SK-N-MC (cell line): ENCODE data around the gene IFT43.

ENCODE experiments used
- DNase-seq: peaks from one replicate; pipeline ENCODE4 v3.0.0-alpha.2; 2011; ENCODE audit warnings: low read depth, low spot score
- H3K27ac ChIP-seq: fragments of 200-600 bp; sonication (generic); 2 replicates; pipeline ENCODE4 v1.5.1; 2016; ENCODE audit warnings: mixed run types
- H3K36me3 ChIP-seq: fragments of 200-600 bp; sonication (generic); 2 replicates; pipeline ENCODE4 v1.6.1; 2017; ENCODE audit warnings: antibody characterized with exemption, low read length, mixed read lengths; ENCODE audit not compliant: insufficient read depth
- H3K4me3 ChIP-seq: fragments of 200-600 bp; sonication (generic); 2 replicates; pipeline ENCODE4 v1.5.1; 2016
- H3K9ac ChIP-seq: fragments of 200-600 bp; sonication (generic); 2 replicates; pipeline ENCODE4 v1.8.0; 2017; ENCODE audit warnings: mixed run types, mixed read lengths; ENCODE audit not compliant: insufficient read length
- H3K9me3 ChIP-seq: fragments of 200-600 bp; sonication (generic); 2 replicates; pipeline ENCODE4 v1.6.1; 2017; ENCODE audit warnings: low read depth, mild to moderate bottlenecking, antibody characterized with exemption, low read length, moderate library complexity, mixed read lengths
- EZH2 ChIP-seq: fragments of 200-600 bp; sonication (generic); IDR thresholded peaks from one replicate; pipeline ENCODE4 v1.6.1; 2017; ENCODE audit warnings: antibody characterized with exemption
- FOXP2 ChIP-seq: optimal IDR thresholded peaks from 2 replicates; pipeline ENCODE3; 2011; ENCODE audit warnings: mild to moderate bottlenecking, moderate library complexity; ENCODE audit not compliant: insufficient read depth; ENCODE audit errors: extremely low read length, control extremely low read depth
- POLR2AphosphoS5 ChIP-seq: IDR thresholded peaks from 2 replicates; pipeline ENCODE4 v1.6.1; 2012; ENCODE audit warnings: mild to moderate bottlenecking, low read depth, low read length, borderline replicate concordance

IFT43 gene

DNA sequence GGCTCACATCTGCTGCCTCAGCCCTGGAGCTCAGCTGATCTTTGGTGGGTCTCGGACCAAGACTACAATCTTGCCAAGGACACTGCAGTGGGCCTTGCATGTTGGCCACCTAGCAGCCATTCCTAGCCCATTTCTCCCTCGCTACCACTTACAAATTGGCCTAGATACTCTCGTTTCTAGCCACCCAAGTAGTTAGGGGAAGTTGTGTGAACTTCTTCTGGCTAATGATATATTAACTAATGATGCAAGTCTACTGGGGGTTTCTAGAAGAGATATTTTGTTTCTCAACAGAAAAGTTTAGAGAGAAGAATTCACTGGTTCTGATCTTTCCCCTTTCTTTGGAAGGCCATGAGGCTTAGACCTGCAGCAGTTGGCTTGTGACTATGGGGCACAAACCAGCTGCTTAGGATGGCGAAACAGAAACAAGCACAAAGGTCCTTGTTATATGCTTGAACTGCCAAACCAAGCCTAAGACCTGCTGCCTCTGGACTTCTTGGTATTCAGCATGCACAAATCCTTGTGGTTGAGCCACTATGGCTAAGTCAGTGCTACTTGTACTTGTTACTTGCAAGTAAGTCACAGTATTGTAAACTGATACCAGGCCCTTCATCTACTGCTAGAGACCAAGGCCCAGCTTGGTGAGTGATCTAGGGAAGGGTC, 135.7 kb downstream of the IFT43 start:
- H3K9ac ChIP-seq = no peak overlapping the region
- no peaks in the 10 kb centered on the region for H3K36me3 ChIP-seq
- TF ChIP-seq POLR2AphosphoS5 = no peak
- TF ChIP-seq EZH2 = no peak
- TF ChIP-seq FOXP2 = no peak
- H3K27ac ChIP-seq = no peak overlapping the region
- DNase-seq = no peak
- H3K4me3 ChIP-seq = no peak overlapping the region
- H3K9me3 ChIP-seq = no peaks in the 10 kb centered on the region

DNA sequence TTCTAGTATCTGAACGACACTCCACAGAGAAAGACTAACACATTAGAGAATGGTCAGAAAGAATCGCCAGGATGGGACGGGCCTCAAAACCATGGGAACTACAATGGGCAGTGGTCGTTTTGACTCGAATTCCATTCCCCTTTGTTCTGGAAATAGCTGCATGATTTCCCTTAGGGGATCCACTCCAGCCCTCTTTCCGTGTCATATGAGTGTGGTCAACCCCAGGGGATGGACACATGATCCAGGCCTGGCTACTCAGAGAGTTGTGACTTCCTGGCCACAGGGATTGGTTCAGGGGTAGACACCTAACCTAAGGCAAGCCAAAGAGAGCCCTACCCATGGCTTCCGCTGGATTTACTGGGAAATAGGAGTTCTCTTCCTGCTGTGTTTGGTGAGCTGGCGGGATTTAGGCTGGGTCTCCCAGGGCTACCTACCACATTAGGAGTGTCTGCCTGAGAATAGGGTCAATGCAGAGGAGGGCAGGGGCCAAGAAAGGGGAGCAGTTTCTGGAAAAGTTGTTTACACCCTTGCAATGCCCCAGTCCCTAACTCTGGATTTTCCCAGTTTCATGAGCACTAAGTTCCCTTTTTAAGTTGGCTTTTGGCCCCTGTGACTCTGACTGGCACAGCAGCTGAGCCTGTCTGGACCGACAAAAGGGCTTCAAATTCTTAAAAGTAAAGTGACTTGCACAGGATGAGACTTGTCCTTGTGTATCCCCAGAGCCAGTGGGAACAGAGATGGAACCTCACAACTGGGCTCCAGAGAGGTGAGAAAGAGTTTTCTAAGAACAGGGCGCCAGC, 138.1 kb downstream of the IFT43 start:
- no peaks in the 10 kb centered on the region for H3K36me3 ChIP-seq
- DNase-seq = no peak
- TF ChIP-seq POLR2AphosphoS5 = no peak
- TF ChIP-seq EZH2 = no peak
- no peak for TF ChIP-seq FOXP2

DNA sequence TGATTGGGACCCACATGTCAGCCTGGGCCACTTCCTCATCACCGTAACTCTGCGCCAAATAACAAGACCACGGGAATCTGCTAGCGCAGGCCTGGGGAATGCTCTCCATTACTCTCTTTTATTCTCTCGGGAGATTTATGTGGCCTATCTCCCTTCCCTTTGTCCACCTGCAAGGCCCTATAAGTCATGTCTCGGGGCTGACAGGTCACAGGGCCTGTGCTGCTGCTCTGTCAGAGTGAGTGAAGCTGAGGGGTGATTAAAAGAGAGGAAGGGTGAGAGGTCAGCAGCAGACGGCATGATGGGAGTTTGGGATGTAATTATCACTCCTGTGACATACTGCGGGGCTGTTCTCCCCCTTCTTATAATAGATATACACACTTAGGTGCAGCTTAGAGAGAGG, 139.9 kb downstream of the IFT43 start:
- H3K27ac ChIP-seq = no peak overlapping the region
- H3K36me3 ChIP-seq = no peaks in the 10 kb centered on the region
- no peak overlapping the region for H3K9ac ChIP-seq
- H3K9me3 ChIP-seq = no peaks in the 10 kb centered on the region
- H3K4me3 ChIP-seq = no peak overlapping the region
- no peak for DNase-seq
- TF ChIP-seq POLR2AphosphoS5 = no peak
- TF ChIP-seq FOXP2 = no peak
- TF ChIP-seq EZH2 = no peak

More for the DNA sequence above, 138.1 kb downstream of the IFT43 start:
- no peak overlapping the region for H3K27ac ChIP-seq
- no peak overlapping the region for H3K9ac ChIP-seq
- no peak overlapping the region for H3K4me3 ChIP-seq
- no peaks in the 10 kb centered on the region for H3K9me3 ChIP-seq

DNA sequence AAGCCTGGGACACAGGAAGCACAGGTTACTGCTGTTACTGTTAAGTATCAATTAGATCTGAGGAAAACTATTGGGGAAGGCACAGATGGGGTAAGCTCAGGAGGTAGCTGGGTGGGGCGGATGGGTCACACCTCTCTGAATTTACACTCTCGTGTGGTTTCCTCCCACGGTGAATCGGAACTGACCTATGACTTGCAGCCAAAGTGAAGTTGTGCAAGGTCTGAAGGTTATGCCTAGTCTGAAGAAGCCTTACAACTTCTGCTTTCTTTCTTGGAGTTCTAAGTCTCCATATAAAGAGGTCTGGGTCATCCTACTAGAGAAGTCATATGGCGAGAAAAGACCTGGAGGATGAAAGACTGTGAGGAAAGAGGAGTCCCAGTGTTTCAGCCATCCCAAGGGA, 140.5 kb downstream of the IFT43 start:
- DNase-seq = no peak
- Histone ChIP-seq H3K27ac (no peak overlapping the region), H3K9me3 (no peaks in the 10 kb centered on the region), H3K36me3 (no peaks in the 10 kb centered on the region), H3K9ac (no peak overlapping the region), H3K4me3 (no peak overlapping the region)
- TF ChIP-seq POLR2AphosphoS5 (no peak), FOXP2 (no peak), EZH2 (no peak)

DNA sequence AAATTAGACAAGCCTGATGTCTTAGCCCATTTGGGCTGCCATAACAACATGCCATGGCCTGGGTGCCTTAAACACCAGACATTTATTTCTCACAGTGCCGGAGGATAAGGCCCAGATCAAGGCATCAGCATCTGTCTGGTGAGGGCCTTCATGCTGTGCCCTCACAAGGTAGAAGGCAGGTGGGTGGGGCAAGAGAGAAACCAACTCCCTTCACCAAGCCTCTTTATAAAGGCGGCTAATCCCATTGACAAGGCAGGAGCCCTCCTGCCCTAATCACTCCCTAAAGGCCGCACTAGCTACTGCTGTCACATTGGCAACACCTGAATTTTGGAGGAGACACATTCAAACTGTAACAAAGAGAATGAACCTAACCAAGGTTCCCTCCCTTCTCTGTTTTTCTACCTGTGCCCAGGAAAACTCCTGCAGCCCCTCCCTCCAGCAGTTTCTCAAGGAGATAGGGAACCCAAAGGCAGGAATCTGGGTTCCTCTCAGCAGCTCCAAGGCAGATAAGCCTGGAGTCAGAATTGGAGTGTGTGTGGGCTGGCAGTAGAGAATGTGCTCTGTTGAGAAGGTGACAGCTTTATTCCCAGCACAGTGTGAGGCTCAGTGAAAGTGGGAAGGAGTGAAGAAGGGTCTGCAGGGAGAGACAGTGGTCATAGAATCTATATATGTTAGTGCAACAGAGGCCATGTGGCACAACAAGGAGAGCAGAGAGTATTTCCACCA, 144.5 kb downstream of the IFT43 start:
- Histone ChIP-seq H3K9ac (no peak overlapping the region), H3K4me3 (no peak overlapping the region), H3K9me3 (no peaks in the 10 kb centered on the region), H3K36me3 (no peaks in the 10 kb centered on the region), H3K27ac (no peak overlapping the region)
- no peak for DNase-seq
- TF ChIP-seq POLR2AphosphoS5 (no peak), FOXP2 (no peak), EZH2 (no peak)

DNA sequence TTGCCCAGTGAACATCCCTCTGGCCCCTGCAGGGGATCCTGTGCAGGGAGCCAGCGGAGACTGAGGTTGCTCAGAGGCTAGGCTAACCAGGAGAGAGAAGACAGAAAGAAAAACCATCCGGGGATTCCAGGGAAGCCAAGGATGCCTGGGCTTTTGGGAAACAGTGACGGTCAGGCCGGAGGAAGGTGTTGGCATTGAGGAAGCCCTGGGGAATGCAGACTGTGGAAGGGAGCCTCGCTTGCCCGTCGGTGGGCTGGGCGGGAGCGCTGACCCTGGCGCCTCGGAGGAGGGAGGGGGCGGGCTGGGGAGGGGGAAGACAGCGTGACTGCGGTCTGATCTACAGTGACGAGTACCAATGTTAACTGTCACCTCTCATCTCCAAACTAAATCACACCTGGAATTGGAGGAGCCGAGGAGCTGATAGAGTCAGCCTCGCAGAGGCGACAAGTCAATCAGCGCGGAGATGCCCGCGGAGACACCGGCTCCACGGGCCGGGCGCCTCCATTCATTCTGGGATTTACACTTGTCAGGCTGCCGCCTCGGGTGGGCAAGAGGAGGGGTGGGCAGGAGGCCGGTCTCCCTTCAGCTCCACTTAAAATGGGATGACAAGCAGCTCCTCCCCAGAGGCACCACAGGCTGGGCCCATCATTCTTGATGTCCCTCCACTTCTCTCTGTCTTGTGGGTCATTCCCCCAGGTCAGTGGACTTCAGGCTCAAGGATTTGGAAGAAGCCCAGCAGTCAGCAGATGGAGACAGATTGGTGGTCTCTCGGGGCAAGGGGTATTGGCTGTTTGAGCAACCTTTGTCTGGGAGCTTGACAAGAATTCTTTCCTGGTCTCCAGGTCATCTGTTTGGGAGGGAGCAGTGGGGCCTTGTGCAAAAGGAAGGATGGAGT, 145.8 kb downstream of the IFT43 start:
- Histone ChIP-seq H3K4me3 (no peak overlapping the region), H3K9me3 (no peaks in the 10 kb centered on the region), H3K36me3 (no peaks in the 10 kb centered on the region), H3K27ac (no peak overlapping the region), H3K9ac (no peak overlapping the region)
- DNase-seq = no peak
- TF ChIP-seq FOXP2 = no peak
- TF ChIP-seq POLR2AphosphoS5 = no peak
- no peak for TF ChIP-seq EZH2

DNA sequence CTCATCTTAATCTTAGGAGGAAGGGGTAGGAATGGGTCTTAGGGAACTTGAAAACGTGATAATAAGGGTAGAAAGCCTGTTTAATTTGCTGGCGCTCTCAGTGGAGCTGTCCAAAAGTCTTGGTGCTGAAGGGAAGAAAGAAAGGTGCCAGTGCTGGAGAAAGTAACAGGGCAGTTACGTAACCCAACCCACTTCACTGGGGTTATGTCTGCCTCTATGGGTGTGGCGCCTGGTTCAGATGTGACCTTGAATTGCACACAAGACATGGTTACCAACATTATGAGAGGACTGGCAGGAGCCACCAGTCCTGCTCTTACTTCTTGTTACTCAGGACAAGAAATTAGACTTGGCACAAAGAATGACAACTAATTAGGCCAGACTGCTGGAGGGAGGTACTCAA, 147.5 kb downstream of the IFT43 start:
- no peak overlapping the region for H3K9ac ChIP-seq
- TF ChIP-seq FOXP2 = no peak
- no peak for DNase-seq
- H3K36me3 ChIP-seq = no peaks in the 10 kb centered on the region
- H3K4me3 ChIP-seq = no peak overlapping the region
- H3K9me3 ChIP-seq = no peaks in the 10 kb centered on the region
- H3K27ac ChIP-seq = no peak overlapping the region
